NCI-H2227 (cell line): ENCODE data around the gene PRDM16.

ENCODE experiments used
- DNase-seq: peaks from one replicate; lab custom pipeline; 2025; ENCODE audit not compliant: unreplicated experiment; lab: John Stamatoyannopoulos, UW

The PRDM16 gene

DNA sequence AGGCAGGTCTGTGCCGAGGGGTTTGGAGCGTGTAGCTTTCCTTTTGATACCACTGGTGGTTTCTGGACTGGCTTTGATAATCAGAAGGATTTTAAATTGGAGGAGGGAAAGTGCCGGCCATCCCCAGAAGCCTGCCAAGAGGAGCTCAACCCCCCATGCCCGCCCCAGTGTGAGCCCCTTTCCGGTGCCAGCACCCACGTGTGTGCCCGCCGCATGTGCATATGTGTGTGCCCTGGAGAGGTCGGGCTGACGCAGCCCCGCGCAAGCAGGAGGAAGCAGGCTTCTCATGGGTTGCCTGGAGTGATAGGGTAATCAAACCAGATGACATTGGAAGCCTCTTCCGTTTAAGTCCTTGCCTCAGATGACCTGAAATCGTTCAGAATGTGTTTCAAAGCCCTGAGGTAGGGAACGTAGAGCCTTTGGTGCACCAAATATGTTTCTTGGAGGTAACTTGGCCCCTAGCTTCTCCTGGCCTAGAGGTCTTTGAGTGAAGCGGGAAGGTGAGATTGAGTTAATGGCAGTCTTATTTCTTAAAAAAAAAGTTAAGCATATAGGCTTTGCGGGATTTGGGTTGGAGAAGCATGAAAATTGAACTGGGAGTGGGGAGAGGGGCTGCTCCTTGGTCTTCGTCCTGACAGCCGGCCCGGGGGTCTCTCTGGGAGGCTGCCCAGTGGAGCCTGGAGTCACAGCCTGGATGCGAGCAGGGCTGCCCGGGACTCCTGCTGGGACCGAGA lies 351.4 kb downstream of the PRDM16 start:
- DNase-seq = no peak

- no peak for DNase-seq
These were observed 353.6 kb downstream of the PRDM16 start for GRCh38 chr1:3422638-3423037.

DNA sequence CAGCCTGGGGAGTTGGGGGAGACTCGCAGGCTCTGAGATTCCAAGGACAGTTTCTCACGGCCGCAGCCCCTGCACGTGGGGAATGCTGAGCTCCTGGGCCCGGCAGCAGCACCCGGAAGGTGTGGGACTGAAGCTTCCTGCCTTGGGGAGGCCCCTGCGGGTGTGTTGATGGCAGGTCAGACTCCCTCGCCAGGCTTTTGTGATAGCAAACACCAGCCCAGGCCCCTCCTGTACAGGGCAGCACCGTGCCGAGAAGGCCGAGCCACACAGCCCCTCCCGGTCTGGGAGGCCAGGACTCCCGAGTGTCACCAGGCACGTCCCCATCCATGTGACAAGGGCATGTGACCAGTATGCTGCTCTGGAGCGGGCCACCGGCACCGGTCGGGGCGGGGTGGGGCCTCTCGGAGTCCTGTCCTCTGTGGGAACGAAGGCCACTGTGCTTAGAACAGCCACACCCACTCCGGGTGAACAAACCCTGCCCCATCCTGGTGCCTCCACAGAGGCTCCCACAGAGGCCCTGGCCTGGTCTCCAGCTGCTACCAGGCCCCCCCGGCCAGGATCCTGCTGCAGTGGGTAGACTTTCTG lies 354.3 kb downstream of the PRDM16 start:
- DNase-seq = no peak

DNA sequence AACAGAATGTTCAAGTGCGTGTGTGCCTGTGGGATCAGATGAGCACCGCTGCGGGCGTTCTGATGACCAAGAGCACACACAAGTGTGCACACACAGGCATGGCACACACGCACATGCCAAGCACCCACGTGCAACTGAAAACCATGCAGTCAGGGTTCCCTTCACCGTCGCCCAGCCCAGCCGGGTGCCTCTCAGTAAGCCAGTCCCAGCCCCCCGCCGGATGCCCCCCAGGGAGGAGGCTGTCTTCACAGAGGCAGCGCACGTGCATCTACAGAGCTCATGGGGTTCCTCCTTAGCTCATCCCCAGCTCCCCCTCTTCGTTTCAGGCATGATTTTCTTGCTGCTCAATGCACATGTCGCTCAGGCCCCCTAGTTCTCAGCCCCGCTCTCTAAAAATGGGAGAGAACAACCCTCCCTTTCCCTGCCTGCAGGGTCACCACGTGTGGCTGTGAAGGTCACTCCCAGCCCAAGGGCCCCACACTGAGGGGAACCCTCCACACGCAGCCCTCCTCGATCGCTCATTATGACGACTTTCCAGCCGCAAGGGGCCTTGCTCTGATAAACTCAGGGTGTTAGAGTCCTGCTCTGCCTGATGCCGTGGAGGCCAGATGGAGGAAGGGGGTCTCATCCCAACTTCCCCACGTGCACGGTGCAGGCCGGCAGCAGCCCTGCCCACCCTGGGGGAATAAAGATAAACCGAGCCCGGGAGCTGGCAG lies 355.1 kb downstream of the PRDM16 start:
- no peak for DNase-seq

DNA sequence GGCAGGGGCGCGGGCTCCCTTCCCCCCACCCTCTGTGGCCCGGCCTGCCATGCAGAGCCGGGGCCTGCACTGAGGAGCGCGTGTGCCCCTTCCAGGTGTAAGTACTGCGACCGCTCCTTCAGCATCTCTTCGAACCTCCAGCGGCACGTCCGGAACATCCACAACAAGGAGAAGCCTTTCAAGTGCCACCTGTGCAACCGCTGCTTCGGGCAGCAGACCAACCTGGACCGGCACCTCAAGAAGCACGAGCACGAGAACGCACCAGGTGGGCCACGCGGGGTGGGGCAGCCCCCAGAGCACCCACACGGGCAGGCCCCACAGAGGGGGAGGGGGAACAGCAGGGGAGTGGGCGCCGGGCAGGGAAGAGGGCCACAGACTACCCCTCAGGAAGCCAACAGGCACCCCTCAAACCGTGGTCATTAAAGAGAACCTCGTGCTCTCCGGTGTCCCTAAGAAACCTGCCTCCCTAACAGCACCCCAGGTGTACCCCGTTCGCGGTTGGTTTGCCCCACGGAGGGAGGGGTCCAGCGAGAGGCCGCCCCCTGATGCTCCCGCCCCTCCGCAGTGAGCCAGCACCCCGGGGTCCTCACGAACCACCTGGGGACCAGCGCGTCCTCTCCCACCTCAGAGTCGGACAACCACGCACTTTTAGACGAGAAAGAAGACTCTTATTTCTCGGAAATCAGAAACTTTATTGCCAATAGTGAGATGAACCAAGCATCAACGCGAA lies 356.6 kb downstream of the PRDM16 start:
- no peak for DNase-seq

DNA sequence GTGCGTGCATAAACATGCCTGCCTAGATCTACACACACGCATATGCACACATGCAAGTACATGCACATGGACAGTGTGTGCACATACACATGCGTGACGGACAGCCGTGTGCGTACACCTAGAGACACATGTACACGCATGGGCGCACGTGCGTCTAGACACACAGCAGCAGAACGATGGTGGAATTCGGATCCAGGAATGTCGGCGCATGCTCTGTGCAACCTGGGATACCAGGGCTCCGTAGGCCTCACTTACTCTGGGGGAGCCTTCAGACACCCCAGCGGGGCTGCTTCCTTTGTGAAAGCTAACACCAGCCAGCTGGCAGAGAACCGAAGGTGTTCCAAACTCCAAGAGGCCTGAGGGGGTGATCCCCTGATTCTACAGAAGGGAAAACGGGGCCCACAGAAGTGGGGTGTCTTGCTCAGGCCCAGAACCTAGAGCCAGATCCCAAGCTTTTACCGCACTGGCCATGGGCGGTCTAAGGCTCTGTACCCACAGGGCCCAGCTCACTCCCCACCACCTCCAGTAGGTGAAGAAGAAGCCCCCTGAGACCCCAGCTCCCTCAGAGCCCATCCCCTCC lies 358.0 kb downstream of the PRDM16 start:
- DNase-seq = no peak

DNA sequence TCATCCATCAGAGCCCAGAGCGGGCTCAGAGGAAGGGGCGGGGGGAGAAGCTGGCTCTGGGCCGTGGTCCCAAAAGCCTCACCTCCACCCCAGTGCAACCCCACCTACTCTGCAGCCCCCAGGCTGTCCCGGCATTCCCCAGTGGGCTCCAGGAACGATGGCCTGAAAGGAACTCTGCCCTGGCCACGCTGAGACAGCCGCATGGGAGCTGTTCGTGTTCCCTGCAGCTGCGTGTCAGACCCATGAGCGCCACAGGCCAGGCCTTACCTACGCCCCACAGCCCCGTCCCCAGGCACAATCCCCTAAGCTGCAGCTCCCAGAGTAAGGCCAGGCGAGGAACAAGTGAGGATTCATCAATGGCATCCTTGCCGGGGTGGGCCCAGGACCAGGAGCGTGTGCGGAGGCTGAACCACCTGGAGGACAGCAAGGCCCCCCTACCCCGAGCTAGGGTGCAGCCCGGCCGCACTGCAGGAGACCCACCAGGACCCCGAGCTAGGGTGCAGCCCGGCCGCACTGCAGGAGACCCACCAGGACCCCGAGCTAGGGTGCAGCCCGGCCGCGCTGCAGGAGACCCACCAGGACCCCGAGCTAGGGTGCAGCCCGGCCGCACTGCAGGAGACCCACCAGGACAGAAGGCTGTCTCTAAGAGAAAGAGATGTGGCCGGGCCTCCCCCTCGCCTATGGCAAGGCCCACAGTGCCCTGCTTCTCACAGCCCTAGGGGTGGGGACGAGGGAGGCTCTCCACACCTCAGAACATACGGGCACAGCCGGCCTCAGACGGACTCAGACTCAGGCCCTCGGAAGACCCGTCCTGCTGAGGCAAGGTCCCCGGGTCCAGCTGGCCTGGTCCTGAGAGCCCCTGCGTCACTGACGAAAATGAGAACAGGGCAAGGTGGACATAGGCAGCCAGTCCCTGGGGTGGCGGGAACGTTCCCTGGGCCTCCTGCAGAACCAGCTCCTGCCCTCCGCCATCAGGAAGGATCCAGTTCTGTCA lies 359.0 kb downstream of the PRDM16 start:
- DNase-seq = no peak

GRCh38 chr1:3428899-3429298 lies 359.9 kb downstream of the PRDM16 start:
- DNase-seq = no peak

DNA sequence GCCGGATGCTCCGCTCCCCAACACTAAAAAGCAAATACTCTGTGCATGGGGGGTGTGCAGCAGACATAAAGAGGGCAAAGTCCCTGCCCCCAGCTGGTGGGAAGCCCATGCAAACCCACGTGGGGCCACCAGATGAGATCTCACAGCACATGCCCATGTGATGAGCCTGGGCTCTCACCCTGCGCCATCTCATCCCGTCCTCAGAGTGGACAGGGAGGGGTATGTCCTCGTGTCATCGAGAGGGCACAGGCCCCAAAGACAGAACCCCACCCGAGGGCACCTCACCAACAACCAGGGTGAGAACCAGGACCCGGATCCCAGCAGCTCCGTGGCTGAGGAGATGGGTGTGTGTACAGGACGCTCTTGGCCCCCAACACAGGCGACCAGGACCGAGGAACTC lies 360.3 kb downstream of the PRDM16 start:
- no peak for DNase-seq

- no peak for DNase-seq
These were observed 360.8 kb downstream of the PRDM16 start for GRCh38 chr1:3429766-3430165.

GRCh38 chr1:3430406-3430805 lies 361.4 kb downstream of the PRDM16 start:
- no peak for DNase-seq

DNA sequence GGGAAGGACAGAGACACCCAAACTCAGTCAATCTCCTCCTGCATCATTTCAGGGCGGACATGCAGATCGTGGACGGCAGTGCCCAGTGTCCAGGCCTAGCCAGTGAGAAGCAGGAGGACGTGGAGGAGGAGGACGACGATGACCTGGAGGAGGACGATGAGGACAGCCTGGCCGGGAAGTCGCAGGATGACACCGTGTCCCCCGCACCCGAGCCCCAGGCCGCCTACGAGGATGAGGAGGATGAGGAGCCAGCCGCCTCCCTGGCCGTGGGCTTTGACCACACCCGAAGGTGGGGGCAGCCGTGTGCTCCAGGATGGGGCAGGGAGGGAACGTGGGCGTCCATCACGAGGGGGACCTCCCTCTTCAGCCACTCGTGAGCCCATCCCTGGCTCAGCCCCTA lies 361.8 kb downstream of the PRDM16 start:
- no peak for DNase-seq

- DNase-seq = no peak
These were observed 362.3 kb downstream of the PRDM16 start for GRCh38 chr1:3431266-3431665.

- DNase-seq = no peak
These were observed 362.7 kb downstream of the PRDM16 start for GRCh38 chr1:3431686-3432085.

- no peak for DNase-seq
These were observed 363.3 kb downstream of the PRDM16 start for GRCh38 chr1:3432306-3432705.

- no peak for DNase-seq
These were observed 364.1 kb downstream of the PRDM16 start for GRCh38 chr1:3433076-3433475.

- DNase-seq = no peak
These were observed 364.8 kb downstream of the PRDM16 start for GRCh38 chr1:3433596-3434320.

DNA sequence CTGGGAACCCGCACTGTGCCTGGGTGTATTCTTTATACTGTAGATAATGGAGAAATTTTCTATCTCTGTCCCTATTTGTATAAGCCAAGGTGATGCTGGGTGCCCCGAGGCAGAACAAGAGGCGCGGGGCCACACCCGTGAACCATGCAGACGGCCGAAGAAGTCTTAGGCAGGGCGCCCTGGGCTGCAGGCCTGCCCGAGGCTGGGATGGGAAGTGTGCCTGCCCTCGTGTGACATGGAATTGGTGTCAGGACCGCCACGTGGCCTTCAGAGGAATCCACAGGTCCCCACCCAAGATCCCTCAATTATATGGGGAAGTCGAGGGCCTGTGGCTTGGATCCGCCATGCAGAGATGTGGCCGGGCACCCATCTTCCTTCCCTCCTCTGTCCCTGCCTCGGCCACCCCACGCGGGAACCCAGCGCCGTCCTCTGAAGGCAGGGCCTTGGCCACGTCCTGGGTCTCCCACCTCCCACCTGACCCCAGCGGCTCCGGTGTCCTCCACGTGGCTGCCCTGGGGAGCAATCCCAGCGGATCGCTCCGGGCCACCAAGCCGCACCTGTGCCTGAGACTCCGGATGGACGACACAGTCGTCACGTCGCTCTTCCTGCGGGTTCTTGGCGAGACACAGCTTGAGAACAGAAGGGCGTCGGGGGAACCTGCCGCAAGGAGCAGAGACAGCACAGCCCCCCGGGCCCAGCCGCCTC lies 365.6 kb downstream of the PRDM16 start:
- DNase-seq = no peak

- DNase-seq = no peak
These were observed 366.7 kb downstream of the PRDM16 start for GRCh38 chr1:3435666-3436065.
